Right kidney (tissue), 9 donors: ENCODE results near the gene PARM1.

ENCODE experiments used
- DNase-seq: peaks from one replicate; pipeline ENCODE4 v3.0.0-alpha.2; 2016
- long read RNA-seq, 8 donors: transcript quantifications; one replicate each; lab custom pipeline, GENCODE V29; 2026

The PARM1 gene
- long read RNA-seq, donor 1, full-length matches to known transcripts: 13 of 20 reads
- long read RNA-seq, donor 1, partial matches to known transcripts: 7 of 20 reads
- long read RNA-seq, donor 1, other reads (novel, unspliced or antisense): 0 of 20 reads
- long read RNA-seq, donor 2, full-length matches to known transcripts: 10 of 22 reads
- long read RNA-seq, donor 2, partial matches to known transcripts: 12 of 22 reads
- long read RNA-seq, donor 2, other reads (novel, unspliced or antisense): 0 of 22 reads
- long read RNA-seq, donor 3, full-length matches to known transcripts: 9 of 19 reads
- long read RNA-seq, donor 3, partial matches to known transcripts: 10 of 19 reads
- long read RNA-seq, donor 3, other reads (novel, unspliced or antisense): 0 of 19 reads
- long read RNA-seq, donor 4, full-length matches to known transcripts: 11 of 41 reads
- long read RNA-seq, donor 4, partial matches to known transcripts: 30 of 41 reads
- long read RNA-seq, donor 4, other reads (novel, unspliced or antisense): 0 of 41 reads
- long read RNA-seq, donor 5, full-length matches to known transcripts: 12 of 25 reads
- long read RNA-seq, donor 5, partial matches to known transcripts: 13 of 25 reads
- long read RNA-seq, donor 5, other reads (novel, unspliced or antisense): 0 of 25 reads
- long read RNA-seq, donor 6, full-length matches to known transcripts: 9 of 39 reads
- long read RNA-seq, donor 6, partial matches to known transcripts: 30 of 39 reads
- long read RNA-seq, donor 6, other reads (novel, unspliced or antisense): 0 of 39 reads
- long read RNA-seq, donor 7, full-length matches to known transcripts: 23 of 70 reads
- long read RNA-seq, donor 7, partial matches to known transcripts: 47 of 70 reads
- long read RNA-seq, donor 7, other reads (novel, unspliced or antisense): 0 of 70 reads
- long read RNA-seq, donor 8, full-length matches to known transcripts: 19 of 29 reads
- long read RNA-seq, donor 8, partial matches to known transcripts: 10 of 29 reads
- long read RNA-seq, donor 8, other reads (novel, unspliced or antisense): 0 of 29 reads

DNA sequence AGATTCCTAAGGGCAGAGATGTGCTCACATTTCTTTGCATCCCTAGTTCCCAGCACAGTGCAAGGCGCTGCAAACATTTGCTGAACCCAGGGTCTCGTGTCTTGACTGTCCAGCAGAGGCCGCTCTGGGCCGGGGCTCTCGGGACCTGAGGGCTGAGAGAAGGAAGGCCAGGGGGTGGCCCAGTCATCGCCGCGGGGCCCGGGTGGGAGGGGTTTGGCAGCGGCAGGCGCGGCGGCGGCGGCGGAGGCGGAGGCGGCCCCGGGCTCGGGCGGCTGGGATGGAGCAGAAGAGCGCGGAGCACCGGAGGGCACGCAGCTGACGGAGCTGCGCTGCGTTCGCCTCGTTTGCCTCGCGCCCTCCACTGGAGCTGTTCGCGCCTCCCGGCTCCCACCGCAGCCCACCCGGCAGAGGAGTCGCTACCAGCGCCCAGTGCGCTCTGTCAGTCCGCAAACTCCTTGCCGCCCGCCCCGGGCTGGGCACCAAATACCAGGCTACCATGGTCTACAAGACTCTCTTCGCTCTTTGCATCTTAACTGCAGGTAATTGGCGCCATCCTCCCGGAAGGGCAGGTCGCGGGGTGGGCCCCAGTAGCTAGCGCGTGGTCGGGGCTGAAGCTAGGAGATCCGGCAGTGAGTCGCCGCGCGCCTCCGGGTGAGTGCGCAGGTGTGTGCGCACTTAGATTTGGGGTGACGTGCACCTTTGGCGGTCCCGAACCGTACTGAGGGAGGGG lies at the start of gene PARM1:
Gene PARM1, plus strand, starts transcription at position 285 of the 730 bp plus-strand sequence. Its CDS starts 212 bp downstream, at position 497.
- peak; percentile 85 for DNase-seq

DNA sequence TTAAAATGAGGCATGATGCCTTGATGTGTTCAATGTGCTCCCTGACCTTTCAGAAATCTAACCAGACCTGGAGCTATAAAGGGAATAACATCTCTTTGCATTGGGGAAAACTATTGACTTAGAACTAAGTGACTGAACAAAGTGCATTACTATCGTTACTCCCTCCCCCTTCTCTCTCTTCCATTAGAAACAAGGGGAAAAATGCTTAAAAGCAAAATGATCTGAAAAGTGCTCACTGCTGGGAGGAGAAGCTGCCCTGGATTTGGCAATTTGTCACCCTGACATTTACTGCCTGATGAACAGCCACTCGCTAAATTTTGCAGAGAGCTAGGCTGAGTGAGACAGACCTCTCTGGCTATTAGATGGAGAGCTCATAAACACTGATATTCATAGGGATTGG lies 48.6 kb upstream of the PARM1 start:
- DNase-seq: no peak

- DNase-seq: no peak
These were observed 46.4 kb upstream of the PARM1 start for GRCh38 chr4:74886484-74886883.

GRCh38 chr4:74890341-74890740 lies 42.6 kb upstream of the PARM1 start:
- DNase-seq: no peak

- DNase-seq: no peak
These were observed 41.9 kb upstream of the PARM1 start for GRCh38 chr4:74891037-74891436.

DNA sequence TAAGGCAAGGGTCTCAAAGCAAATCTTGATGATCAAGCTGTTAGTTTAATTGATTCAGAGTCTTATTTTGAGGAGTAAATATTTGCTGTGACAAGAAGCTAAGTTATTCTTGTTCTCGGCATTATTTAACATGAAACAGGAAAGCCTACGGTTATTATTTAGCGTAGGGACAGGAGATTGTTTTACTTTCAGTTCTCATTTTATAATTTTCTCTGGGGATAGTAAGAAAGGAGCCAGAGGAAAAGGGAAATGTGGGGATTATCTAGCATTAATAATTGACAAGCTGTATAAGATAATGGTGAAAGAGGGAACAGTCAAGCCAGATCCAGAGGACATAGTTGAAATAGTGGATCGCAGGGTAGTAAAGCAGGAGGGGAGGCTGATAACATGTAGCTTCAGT lies 39.7 kb upstream of the PARM1 start:
- DNase-seq: no peak

- DNase-seq: no peak
These were observed 36.3 kb upstream of the PARM1 start for GRCh38 chr4:74896595-74896994.

- no peak for DNase-seq
These were observed 35.5 kb upstream of the PARM1 start for GRCh38 chr4:74897386-74897785.

- DNase-seq: no peak
These were observed 32.1 kb upstream of the PARM1 start for GRCh38 chr4:74900862-74901261.

GRCh38 chr4:74904509-74905065 lies 28.3 kb upstream of the PARM1 start:
- DNase-seq: no peak

GRCh38 chr4:74906771-74907170 lies 26.1 kb upstream of the PARM1 start:
- DNase-seq: no peak

- DNase-seq: no peak
These were observed 13.1 kb upstream of the PARM1 start for GRCh38 chr4:74919783-74920182.

- no peak for DNase-seq
These were observed 12.2 kb upstream of the PARM1 start for GRCh38 chr4:74920704-74921103.

- DNase-seq: no peak
These were observed 11.4 kb upstream of the PARM1 start for GRCh38 chr4:74921490-74921889.

- no peak for DNase-seq
These were observed 6.9 kb upstream of the PARM1 start for GRCh38 chr4:74926007-74926406.

DNA sequence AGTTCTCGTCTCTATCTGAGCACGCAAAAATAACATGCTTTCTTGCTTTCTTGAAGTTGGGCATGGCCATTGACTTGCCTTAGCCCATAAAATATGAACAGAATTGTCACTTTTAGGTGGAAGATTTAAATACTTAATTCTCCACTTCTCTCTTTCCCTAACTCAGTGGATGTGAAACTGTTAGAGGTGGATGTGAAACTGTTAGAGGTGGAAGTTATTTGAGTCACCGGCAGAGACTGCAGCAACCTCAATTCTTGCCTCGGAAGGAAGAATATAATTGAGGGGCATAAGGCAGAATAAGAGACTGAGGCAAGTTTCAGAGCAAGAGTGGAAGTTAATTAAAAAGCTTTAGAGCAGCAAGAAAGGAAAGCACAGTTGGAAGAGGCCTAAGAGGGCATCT lies 2.8 kb upstream of the PARM1 start:
- DNase-seq: no peak

DNA sequence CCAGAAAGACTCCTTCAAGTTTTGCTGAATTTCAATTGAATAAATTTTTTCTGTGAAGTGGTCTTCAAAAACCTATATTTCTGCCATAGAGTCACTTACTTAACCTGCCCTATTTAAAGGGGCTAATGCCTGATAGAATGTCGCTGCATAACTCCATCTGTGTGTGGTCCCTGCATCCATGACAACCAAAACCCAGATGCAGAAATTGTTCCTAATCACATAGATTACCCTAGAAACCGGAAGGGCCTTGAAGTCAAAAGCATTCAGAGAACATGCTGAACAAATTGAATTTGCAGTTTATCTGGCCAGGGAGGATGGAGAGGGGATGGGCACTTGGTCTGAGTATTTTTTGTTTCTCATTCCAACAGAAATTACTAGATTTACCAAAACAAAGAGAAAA lies 1.5 kb upstream of the PARM1 start:
- DNase-seq: no peak

GRCh38 chr4:74932010-74932409 lies 906 bp upstream of the PARM1 start:
- no peak for DNase-seq

GRCh38 chr4:74933562-74934015 lies 673 bp downstream of the PARM1 start:
- no peak for DNase-seq

DNA sequence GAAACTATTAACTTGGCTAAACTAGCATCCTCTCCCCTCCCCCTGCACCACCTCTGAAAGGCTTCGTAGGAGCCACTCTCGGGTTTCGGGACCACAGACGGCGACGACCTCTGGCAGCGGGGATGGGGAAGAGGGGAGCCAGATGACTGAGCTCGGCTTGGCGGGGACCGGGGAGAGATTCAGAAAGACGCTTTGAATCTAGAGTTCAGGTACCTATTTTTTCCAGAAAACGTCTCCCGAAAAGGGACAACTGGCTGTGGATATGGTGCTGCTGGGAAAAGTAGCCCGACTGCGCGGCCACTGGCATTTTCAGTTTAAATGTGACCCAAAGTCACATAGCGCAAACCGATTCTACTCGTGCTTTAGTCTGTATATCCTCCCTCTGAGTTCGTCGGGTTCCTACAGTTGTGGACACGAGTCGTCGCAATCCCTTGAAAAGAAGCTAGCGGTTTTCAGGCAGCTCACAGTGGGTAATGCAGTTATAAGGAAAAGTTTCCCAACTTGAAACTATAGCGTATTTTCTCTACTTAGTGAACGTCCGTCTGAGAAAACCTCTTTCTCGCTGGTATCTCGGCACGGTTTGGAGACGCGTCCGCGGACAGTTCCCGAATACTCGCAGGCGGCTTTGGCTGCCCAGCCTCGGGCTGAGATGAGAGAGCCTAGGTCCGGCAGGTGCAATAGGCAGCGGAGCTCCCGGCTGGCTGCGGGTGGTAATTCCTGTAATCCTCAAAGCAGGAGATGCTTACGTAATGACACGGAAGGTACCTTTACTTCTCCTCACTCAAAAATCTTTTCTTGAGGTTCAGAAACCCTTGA lies 1.3 kb downstream of the PARM1 start:
- peak; percentile 71 for DNase-seq

DNA sequence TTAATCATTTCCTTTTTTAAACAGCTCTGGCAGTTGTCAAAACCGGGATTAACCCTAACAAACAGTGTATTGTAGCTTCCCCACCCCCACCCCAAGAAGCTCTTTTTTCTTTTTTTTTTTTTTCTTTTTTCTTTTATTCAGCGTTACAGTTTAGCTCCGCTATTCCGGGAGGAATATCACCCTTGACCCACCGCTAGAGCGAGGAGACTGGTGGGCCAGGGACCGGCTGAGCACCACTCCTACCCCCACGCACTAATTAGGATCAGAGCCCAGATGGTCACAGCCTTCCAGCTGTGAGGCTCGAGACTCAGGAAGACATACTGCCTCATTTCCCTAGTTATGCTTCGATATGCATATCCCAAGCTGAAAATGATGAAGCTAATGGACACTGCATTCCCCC lies 2.0 kb downstream of the PARM1 start:
- no peak for DNase-seq
